ENCODE measurements around the gene RBFOX1.

The RBFOX1 gene

DNA sequence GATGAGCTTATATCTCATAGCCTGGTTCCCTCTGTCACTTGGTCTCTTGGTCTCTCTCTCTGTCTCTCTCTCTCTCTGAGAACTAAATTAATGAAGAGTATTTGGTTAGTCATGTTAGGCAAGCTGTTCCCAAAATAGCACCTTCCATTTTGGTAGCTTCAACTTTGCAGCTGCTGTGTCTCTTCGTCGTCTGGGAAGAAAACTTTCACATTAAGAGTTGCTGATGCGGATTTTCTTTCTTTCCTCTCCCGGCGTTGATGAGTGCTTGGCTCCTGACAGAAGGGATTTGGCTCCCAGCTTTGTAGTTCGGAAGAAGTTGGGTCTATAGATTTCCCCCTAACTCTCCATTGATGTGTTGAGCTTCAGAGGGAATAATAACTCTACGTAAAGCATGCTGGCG lies at the start of gene RBFOX1:
TSS of gene RBFOX1 (plus strand) at position 235 of the 400 bp plus-strand sequence.
- ATAC-seq (ENCODE audit: low read depth) (no peak), DNase-seq (ENCODE audit: low spot score) (no peak)
- Histone ChIP-seq H3K27me3 (ENCODE audit: insufficient read depth, poor library complexity, severe bottlenecking) (no peaks in the 10 kb centered on the region), H3K4me1 (ENCODE audit: insufficient read depth, poor library complexity, severe bottlenecking) (no peaks in the 10 kb centered on the region), H3K9me3 (ENCODE audit: severe bottlenecking) (no peaks in the 10 kb centered on the region), H3K36me3 (ENCODE audit: low read depth) (no peaks in the 10 kb centered on the region), H3K27ac (ENCODE audit: poor library complexity, severe bottlenecking) (no peak within 1 kb of the TSS), H3K4me3 (ENCODE audit: severe bottlenecking) (no peak within 1 kb of the TSS)
- TF ChIP-seq, protein P1, sequence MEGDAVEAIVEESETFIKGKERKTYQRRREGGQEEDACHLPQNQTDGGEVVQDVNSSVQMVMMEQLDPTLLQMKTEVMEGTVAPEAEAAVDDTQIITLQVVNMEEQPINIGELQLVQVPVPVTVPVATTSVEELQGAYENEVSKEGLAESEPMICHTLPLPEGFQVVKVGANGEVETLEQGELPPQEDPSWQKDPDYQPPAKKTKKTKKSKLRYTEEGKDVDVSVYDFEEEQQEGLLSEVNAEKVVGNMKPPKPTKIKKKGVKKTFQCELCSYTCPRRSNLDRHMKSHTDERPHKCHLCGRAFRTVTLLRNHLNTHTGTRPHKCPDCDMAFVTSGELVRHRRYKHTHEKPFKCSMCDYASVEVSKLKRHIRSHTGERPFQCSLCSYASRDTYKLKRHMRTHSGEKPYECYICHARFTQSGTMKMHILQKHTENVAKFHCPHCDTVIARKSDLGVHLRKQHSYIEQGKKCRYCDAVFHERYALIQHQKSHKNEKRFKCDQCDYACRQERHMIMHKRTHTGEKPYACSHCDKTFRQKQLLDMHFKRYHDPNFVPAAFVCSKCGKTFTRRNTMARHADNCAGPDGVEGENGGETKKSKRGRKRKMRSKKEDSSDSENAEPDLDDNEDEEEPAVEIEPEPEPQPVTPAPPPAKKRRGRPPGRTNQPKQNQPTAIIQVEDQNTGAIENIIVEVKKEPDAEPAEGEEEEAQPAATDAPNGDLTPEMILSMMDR (IDR thresholded peaks at IDR 0.05; ENCODE audit: poor library complexity, severe bottlenecking): no peak

DNA sequence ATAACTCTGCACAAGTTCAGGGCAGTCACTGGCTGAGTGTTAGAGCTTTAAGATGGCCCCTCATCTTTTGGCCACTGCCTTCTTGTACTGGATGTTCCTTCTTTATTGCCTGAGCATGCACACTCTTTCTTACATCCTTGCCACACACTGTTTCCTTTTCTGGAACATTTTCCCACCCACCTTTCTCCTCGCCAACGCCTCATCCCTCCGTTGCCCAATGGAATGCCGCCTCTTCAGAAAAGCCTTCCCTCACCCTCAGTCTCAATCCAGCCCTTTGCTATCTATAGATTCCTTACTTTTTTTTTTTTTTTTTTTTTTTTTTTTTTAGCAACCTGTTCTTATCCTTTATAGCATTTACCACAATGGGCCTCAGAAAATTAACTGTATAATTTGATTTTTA lies 47.9 kb upstream of the RBFOX1 start:
- Histone ChIP-seq H3K36me3 (ENCODE audit: low read depth) (no peaks in the 10 kb centered on the region), H3K27me3 (ENCODE audit: insufficient read depth, poor library complexity, severe bottlenecking) (no peaks in the 10 kb centered on the region), H3K4me3 (ENCODE audit: severe bottlenecking) (no peak overlapping the region), H3K27ac (ENCODE audit: poor library complexity, severe bottlenecking) (no peak overlapping the region), H3K4me1 (ENCODE audit: insufficient read depth, poor library complexity, severe bottlenecking) (no peaks in the 10 kb centered on the region), H3K9me3 (ENCODE audit: severe bottlenecking) (no peaks in the 10 kb centered on the region)
- TF ChIP-seq, protein P1 (IDR thresholded peaks at IDR 0.05; ENCODE audit: poor library complexity, severe bottlenecking): no peak
- ATAC-seq (ENCODE audit: low read depth) (no peak), DNase-seq (ENCODE audit: low spot score) (no peak)

DNA sequence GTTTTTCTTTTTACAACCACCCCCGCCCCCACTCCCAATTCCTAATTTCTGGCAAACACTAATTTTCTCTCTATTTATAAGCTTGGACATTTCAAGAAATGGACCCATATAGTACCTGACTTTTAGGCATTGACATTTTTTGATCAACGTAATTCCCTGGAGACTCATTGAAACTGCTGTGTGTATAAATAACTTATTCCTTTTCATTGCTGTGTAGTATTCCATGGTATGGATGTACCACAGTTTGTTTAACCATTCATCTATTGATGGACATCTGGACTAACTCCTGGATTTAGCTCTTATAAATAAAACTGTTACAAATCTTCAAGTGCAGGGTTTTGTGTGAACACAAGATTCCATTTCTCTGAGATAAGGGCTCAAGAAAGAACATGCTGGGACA lies 47.1 kb upstream of the RBFOX1 start:
- Histone ChIP-seq H3K36me3 (ENCODE audit: low read depth) (no peaks in the 10 kb centered on the region), H3K4me3 (ENCODE audit: severe bottlenecking) (no peak overlapping the region), H3K27me3 (ENCODE audit: insufficient read depth, poor library complexity, severe bottlenecking) (no peaks in the 10 kb centered on the region), H3K27ac (ENCODE audit: poor library complexity, severe bottlenecking) (no peak overlapping the region), H3K9me3 (ENCODE audit: severe bottlenecking) (no peaks in the 10 kb centered on the region), H3K4me1 (ENCODE audit: insufficient read depth, poor library complexity, severe bottlenecking) (no peaks in the 10 kb centered on the region)
- DNase-seq (ENCODE audit: low spot score) (no peak), ATAC-seq (ENCODE audit: low read depth) (no peak)
- TF ChIP-seq, protein P1 (IDR thresholded peaks at IDR 0.05; ENCODE audit: poor library complexity, severe bottlenecking): no peak

DNA sequence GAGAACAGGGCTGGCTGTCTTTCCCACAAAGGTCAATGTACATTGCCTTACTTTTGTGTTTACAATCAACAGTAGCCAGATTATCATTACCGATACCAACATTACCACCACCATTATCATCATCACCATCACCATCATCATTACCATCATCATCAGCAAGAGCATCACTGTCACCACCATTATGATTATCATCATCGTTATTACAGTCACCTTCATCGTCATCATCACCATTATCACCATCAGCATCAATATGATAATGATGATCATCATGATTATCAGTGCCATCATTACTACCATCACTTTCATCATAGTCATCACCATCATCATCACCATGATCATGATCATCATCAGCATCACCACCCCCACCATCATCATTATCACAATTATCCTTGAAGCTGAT lies 43.3 kb upstream of the RBFOX1 start:
- no peak overlapping the region for H3K4me3 ChIP-seq (ENCODE audit: severe bottlenecking)
- H3K27me3 ChIP-seq (ENCODE audit: insufficient read depth, poor library complexity, severe bottlenecking): no peaks in the 10 kb centered on the region
- DNase-seq (ENCODE audit: low spot score) (no peak), ATAC-seq (ENCODE audit: low read depth) (no peak)
- H3K36me3 ChIP-seq (ENCODE audit: low read depth): no peaks in the 10 kb centered on the region
- TF ChIP-seq, protein P1 (IDR thresholded peaks at IDR 0.05; ENCODE audit: poor library complexity, severe bottlenecking): no peak
- H3K4me1 ChIP-seq (ENCODE audit: insufficient read depth, poor library complexity, severe bottlenecking): no peaks in the 10 kb centered on the region
- H3K27ac ChIP-seq (ENCODE audit: poor library complexity, severe bottlenecking): no peak overlapping the region
- no peaks in the 10 kb centered on the region for H3K9me3 ChIP-seq (ENCODE audit: severe bottlenecking)

DNA sequence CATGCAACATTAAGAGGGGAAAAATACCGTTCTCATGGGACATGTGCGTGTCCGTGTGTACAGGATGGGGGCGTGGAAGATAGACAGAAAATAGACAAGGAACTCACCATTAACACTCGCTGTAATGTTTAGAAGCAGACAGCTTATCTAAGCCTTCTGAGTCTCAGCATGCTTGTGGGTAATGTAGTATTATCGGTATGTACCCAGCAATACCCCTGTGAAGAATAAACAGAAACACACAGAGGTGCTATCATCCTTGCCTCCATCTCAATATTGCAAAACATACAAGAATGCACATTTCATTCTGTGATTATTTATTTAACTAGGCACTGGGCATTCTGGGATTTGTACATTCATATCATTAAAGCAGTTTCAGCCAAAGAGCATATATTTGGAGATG lies 42.0 kb upstream of the RBFOX1 start:
- DNase-seq (ENCODE audit: low spot score) (no peak), ATAC-seq (ENCODE audit: low read depth) (no peak)
- H3K9me3 ChIP-seq (ENCODE audit: severe bottlenecking): no peaks in the 10 kb centered on the region
- H3K27ac ChIP-seq (ENCODE audit: poor library complexity, severe bottlenecking): no peak overlapping the region
- no peaks in the 10 kb centered on the region for H3K36me3 ChIP-seq (ENCODE audit: low read depth)
- TF ChIP-seq, protein P1 (IDR thresholded peaks at IDR 0.05; ENCODE audit: poor library complexity, severe bottlenecking): no peak
- H3K27me3 ChIP-seq (ENCODE audit: insufficient read depth, poor library complexity, severe bottlenecking): no peaks in the 10 kb centered on the region
- no peak overlapping the region for H3K4me3 ChIP-seq (ENCODE audit: severe bottlenecking)
- no peaks in the 10 kb centered on the region for H3K4me1 ChIP-seq (ENCODE audit: insufficient read depth, poor library complexity, severe bottlenecking)

Data from RWPE2 (cell line).